ENCODE data around the gene TP53RK.

The TP53RK gene

DNA sequence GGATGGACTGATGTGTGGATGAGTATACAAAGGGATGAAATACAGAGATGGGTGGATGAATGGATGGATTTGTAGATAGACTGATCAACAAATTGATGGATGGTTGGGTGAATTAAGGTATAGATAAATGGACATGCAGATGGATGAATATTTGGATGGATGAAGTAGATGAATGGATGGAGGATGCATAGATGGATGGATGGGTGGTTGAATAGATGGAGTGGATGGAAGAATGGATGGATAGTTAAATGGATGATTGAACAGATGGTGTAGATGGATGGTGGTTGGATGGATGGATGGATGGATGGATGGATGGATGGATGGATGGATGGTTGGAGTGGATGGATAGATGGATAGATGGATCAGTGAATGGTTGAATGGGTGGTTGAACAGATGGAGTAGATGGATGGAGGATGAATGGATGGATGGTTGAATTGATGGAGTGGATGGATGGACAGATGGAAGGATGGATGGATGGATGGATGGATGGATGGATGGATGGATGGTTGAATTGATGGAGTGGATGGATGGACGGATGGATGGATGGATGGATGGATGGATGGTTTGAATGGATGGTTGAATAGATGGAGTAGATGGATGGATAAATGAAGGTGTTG is 35.2 kb upstream of the TP53RK start:
- H3K36me3 ChIP-seq (ENCODE audit: insufficient read depth) = no peaks in the 10 kb centered on the region
- no peak overlapping the region for H2AFZ ChIP-seq (ENCODE audit: low read depth)
- TF ChIP-seq, protein P1, sequence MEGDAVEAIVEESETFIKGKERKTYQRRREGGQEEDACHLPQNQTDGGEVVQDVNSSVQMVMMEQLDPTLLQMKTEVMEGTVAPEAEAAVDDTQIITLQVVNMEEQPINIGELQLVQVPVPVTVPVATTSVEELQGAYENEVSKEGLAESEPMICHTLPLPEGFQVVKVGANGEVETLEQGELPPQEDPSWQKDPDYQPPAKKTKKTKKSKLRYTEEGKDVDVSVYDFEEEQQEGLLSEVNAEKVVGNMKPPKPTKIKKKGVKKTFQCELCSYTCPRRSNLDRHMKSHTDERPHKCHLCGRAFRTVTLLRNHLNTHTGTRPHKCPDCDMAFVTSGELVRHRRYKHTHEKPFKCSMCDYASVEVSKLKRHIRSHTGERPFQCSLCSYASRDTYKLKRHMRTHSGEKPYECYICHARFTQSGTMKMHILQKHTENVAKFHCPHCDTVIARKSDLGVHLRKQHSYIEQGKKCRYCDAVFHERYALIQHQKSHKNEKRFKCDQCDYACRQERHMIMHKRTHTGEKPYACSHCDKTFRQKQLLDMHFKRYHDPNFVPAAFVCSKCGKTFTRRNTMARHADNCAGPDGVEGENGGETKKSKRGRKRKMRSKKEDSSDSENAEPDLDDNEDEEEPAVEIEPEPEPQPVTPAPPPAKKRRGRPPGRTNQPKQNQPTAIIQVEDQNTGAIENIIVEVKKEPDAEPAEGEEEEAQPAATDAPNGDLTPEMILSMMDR (conservative IDR thresholded peaks at IDR 0.05; ENCODE audit: low read depth, low read length) = no peak
- no peaks in the 10 kb centered on the region for H4K20me1 ChIP-seq (ENCODE audit: insufficient read depth)
- no peak overlapping the region for H3K4me3 ChIP-seq (IDR thresholded peaks at IDR 0.05; ENCODE audit: insufficient read depth, low read depth, low read length)
- H3K27ac ChIP-seq = no peak overlapping the region
- no peak overlapping the region for H3K9ac ChIP-seq
- no peaks in the 10 kb centered on the region for H3K79me2 ChIP-seq (ENCODE audit: insufficient read depth, low read depth)
- no peaks in the 10 kb centered on the region for H3K27me3 ChIP-seq (ENCODE audit: insufficient read depth, low read depth)
- H3K4me1 ChIP-seq (ENCODE audit: low read depth, poor library complexity, severe bottlenecking) = no peaks in the 10 kb centered on the region
- H3K4me2 ChIP-seq = no peak overlapping the region

- Histone ChIP-seq H3K9ac (no peak overlapping the region), H2AFZ (ENCODE audit: low read depth) (no peak overlapping the region), H3K27ac (no peak overlapping the region), H3K4me1 (ENCODE audit: low read depth, poor library complexity, severe bottlenecking) (no peaks in the 10 kb centered on the region), H3K27me3 (ENCODE audit: insufficient read depth, low read depth) (no peaks in the 10 kb centered on the region), H3K36me3 (ENCODE audit: insufficient read depth) (no peaks in the 10 kb centered on the region), H3K4me2 (no peak overlapping the region), H4K20me1 (ENCODE audit: insufficient read depth) (no peaks in the 10 kb centered on the region), H3K4me3 (IDR thresholded peaks at IDR 0.05; ENCODE audit: insufficient read depth, low read depth, low read length) (no peak overlapping the region), H3K79me2 (ENCODE audit: insufficient read depth, low read depth) (no peaks in the 10 kb centered on the region)
- TF ChIP-seq, protein P1 (conservative IDR thresholded peaks at IDR 0.05; ENCODE audit: low read depth, low read length) = no peak
Measured at GRCh38 chr20:46723039-46723438, 33.8 kb upstream of the TP53RK start.

DNA sequence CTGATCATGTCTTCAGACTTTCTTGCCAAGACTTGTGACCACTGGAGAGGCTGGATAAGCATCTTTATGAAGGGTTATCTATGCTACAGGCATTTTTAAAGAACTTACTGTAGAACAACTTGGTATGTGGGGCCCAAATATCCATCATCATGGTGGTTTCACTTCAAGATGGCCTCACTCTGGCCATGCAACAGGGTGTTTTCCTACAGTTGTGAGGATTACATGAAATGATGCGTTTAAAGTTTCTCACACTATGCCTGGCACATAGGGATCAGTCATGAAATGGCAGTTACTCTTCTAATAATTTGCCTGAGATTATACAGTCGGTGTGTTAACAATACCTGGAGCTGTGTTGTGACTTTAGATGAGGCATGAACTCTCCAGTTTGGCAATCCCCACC is 33.2 kb upstream of the TP53RK start:
- TF ChIP-seq, protein P1 (conservative IDR thresholded peaks at IDR 0.05; ENCODE audit: low read depth, low read length) = no peak
- no peak overlapping the region for H3K4me3 ChIP-seq (IDR thresholded peaks at IDR 0.05; ENCODE audit: insufficient read depth, low read depth, low read length)
- H3K27ac ChIP-seq = no peak overlapping the region
- no peaks in the 10 kb centered on the region for H3K79me2 ChIP-seq (ENCODE audit: insufficient read depth, low read depth)
- H3K36me3 ChIP-seq (ENCODE audit: insufficient read depth) = no peaks in the 10 kb centered on the region
- H3K27me3 ChIP-seq (ENCODE audit: insufficient read depth, low read depth) = no peaks in the 10 kb centered on the region
- H2AFZ ChIP-seq (ENCODE audit: low read depth) = no peak overlapping the region
- no peak overlapping the region for H3K4me2 ChIP-seq
- H3K9ac ChIP-seq = no peak overlapping the region
- no peaks in the 10 kb centered on the region for H3K4me1 ChIP-seq (ENCODE audit: low read depth, poor library complexity, severe bottlenecking)
- no peaks in the 10 kb centered on the region for H4K20me1 ChIP-seq (ENCODE audit: insufficient read depth)

- no peaks in the 10 kb centered on the region for H3K79me2 ChIP-seq (ENCODE audit: insufficient read depth, low read depth)
- no peaks in the 10 kb centered on the region for H4K20me1 ChIP-seq (ENCODE audit: insufficient read depth)
- H3K4me3 ChIP-seq (IDR thresholded peaks at IDR 0.05; ENCODE audit: insufficient read depth, low read depth, low read length) = no peak overlapping the region
- H3K36me3 ChIP-seq (ENCODE audit: insufficient read depth) = no peaks in the 10 kb centered on the region
- no peaks in the 10 kb centered on the region for H3K27me3 ChIP-seq (ENCODE audit: insufficient read depth, low read depth)
- TF ChIP-seq, protein P1 (conservative IDR thresholded peaks at IDR 0.05; ENCODE audit: low read depth, low read length) = no peak
- H3K4me2 ChIP-seq = no peak overlapping the region
- H3K4me1 ChIP-seq (ENCODE audit: low read depth, poor library complexity, severe bottlenecking) = no peaks in the 10 kb centered on the region
- H3K9ac ChIP-seq = no peak overlapping the region
- no peak overlapping the region for H3K27ac ChIP-seq
- no peak overlapping the region for H2AFZ ChIP-seq (ENCODE audit: low read depth)
Measured at GRCh38 chr20:46721476-46721875, 32.2 kb upstream of the TP53RK start.

All from KMS-11 (cell line).